OCI-LY3 (cell line): ENCODE measurements around the gene ALKAL2.

Source experiments
- CTCF ChIP-seq: fragments of 200-600, 300-600 bp; sonication (generic); IDR thresholded peaks from 2 replicates; pipeline ENCODE4 v1.5.1; 2014; ENCODE audit warnings: antibody characterized with exemption, low read length, low read depth
- EZH2phosphoT487 ChIP-seq: fragments of 200-600 bp; shearing (Covaris generic); IDR thresholded peaks from 2 replicates; pipeline ENCODE4 v1.6.1; 2018; ENCODE audit warnings: antibody characterized with exemption, mixed run types, low read depth

GRCh38 chr2:270861-271260, 17.0 kb downstream of the ALKAL2 start:
- TF ChIP-seq CTCF = no peak
- TF ChIP-seq EZH2phosphoT487 = no peak
